Measurements from ENCODE around the gene PFN3. TPM values are rescaled to one million over a fixed set of nuclear protein-coding genes. Genes with fewer than 3 reads are reported as not detected.
"Not testable (repeated sequence)": the region's sequence is repeated elsewhere in the genome, so short reads cannot be mapped to it uniquely, and the experiment has no call there.

The PFN3 gene
- total and polyA plus RNA-seq, 2 of the 4 experiments (the other 2 are of a cell fraction): not detected

- Histone ChIP-seq H3K36me3 (ENCODE audit: control insufficient read depth, insufficient read depth, low read length) (no peaks in the 10 kb centered on the region), H3K56ac (ENCODE audit: extremely low read depth, insufficient read depth, low read length) (no peak overlapping the region), H4K5ac (ENCODE audit: low read depth, low read length) (no peak overlapping the region), H2AK9ac (replicated peaks; ENCODE audit: low read depth, low read length, poor library complexity) (no peak overlapping the region), H3K9me3 (ENCODE audit: control insufficient read depth, insufficient read depth, low read length) (no peaks in the 10 kb centered on the region), H3K4me2 (ENCODE audit: low read depth, low read length) (no peak overlapping the region), H3K23ac (ENCODE audit: low read depth, low read length) (no peak overlapping the region), H2AK5ac (ENCODE audit: low read depth, low read length) (no peak overlapping the region), H2BK5ac (ENCODE audit: low read depth, low read length, poor library complexity, severe bottlenecking) (no peak overlapping the region), H3K4me1 (ENCODE audit: control insufficient read depth, insufficient read depth, low read length) (peaks cover 5% of the 10 kb centered on the region; the same call in 1 of the 2 replicates), H3K14ac (replicated peaks; ENCODE audit: low read depth, low read length) (no peak overlapping the region), H3K4ac (ENCODE audit: low read depth, low read length) (no peak overlapping the region), H4K8ac (ENCODE audit: low read depth in 2 of 2, low read length in 2 of 2) (no peak overlapping the region), H3K27ac (ENCODE audit: insufficient read depth, low read length) (no peak overlapping the region), H3K9me1 (ENCODE audit: insufficient read depth, low read length) (no peaks in the 10 kb centered on the region), H3K4me3 (ENCODE audit: insufficient read depth, low read depth, low read length) (no peak overlapping the region), H2BK120ac (ENCODE audit: low read depth, low read length) (no peak overlapping the region), H4K20me1 (ENCODE audit: insufficient read depth, low read length) (no peaks in the 10 kb centered on the region), H2BK15ac (ENCODE audit: low read depth, low read length) (no peak overlapping the region), H2AFZ (replicated peaks; ENCODE audit: low read length, poor library complexity) (peak overlapping the region; percentile 32), H2BK20ac (ENCODE audit: low read depth, low read length) (no peak overlapping the region), H3K79me1 (ENCODE audit: low read depth in 1 of 2, low read length in 2 of 2) (no peaks in the 10 kb centered on the region), H3K18ac (ENCODE audit: low read depth, low read length) (no peak overlapping the region), H4K91ac (ENCODE audit: insufficient read depth, low read depth, low read length) (no peak overlapping the region), H3K27me3 (ENCODE audit: control insufficient read depth, insufficient read depth, low read length) (peaks cover 25% of the 10 kb centered on the region), H3K9ac (ENCODE audit: low read depth, low read length) (no peak overlapping the region)
- in situ Hi-C loops (cut with MboI; ENCODE audit: low sequenced_read_pairs) (no loop called here), dilution Hi-C loops (cut with HindIII; ENCODE audit: low sequenced_read_pairs, unreplicated experiment) (no loop called here), intact Hi-C loops (cut with micrococcal nuclease) (no loop called here)
- DNase-seq (no peak), ATAC-seq (ENCODE audit: low read depth) (no peak)
- ChIA-PET POLR2A (ENCODE audit: unreplicated experiment) (no interaction called here), CTCF (no interaction called here)
- 100% methylated on average over 2 of the region's 6 CpGs; no CpG with 5 or more reads in 1 of the 2 experiments for WGBS, 2 experiments (ENCODE audit: extremely low coverage in 2 of 2, insufficient read length in 1 of 2)
- BruUV-seq (replicated peaks): no TSS peak
- TF ChIP-seq MXI1 (IDR thresholded peaks at IDR 0.05; ENCODE audit: borderline replicate concordance, low read depth, low read length): no peak
These were observed 38.8 kb downstream of the PFN3 start for GRCh38 chr5:177361418-177362291.

GRCh38 chr5:177360740-177361139 is 39.7 kb downstream of the PFN3 start:
- H2BK5ac ChIP-seq (ENCODE audit: low read depth, low read length, poor library complexity, severe bottlenecking); in situ Hi-C loops (cut with MboI; ENCODE audit: low sequenced_read_pairs); H2AFZ ChIP-seq (replicated peaks; ENCODE audit: low read length, poor library complexity); intact Hi-C loops (cut with micrococcal nuclease); H2AK9ac ChIP-seq (replicated peaks; ENCODE audit: low read depth, low read length, poor library complexity); H3K79me1 ChIP-seq (ENCODE audit: low read depth in 1 of 2, low read length in 2 of 2); H3K23ac ChIP-seq (ENCODE audit: low read depth, low read length); BruUV-seq (replicated peaks); H3K27ac ChIP-seq (ENCODE audit: insufficient read depth, low read length); H4K5ac ChIP-seq (ENCODE audit: low read depth, low read length); H3K9ac ChIP-seq (ENCODE audit: low read depth, low read length); H4K8ac ChIP-seq (ENCODE audit: low read depth in 2 of 2, low read length in 2 of 2); H3K14ac ChIP-seq (replicated peaks; ENCODE audit: low read depth, low read length); H3K56ac ChIP-seq (ENCODE audit: extremely low read depth, insufficient read depth, low read length); H3K18ac ChIP-seq (ENCODE audit: low read depth, low read length); H3K36me3 ChIP-seq (ENCODE audit: control insufficient read depth, insufficient read depth, low read length); H3K9me3 ChIP-seq (ENCODE audit: control insufficient read depth, insufficient read depth, low read length); CTCF ChIA-PET; H3K4me1 ChIP-seq (ENCODE audit: control insufficient read depth, insufficient read depth, low read length); H3K4me3 ChIP-seq (ENCODE audit: insufficient read depth, low read depth, low read length); H3K9me1 ChIP-seq (ENCODE audit: insufficient read depth, low read length); dilution Hi-C loops (cut with HindIII; ENCODE audit: low sequenced_read_pairs, unreplicated experiment); H2BK120ac ChIP-seq (ENCODE audit: low read depth, low read length); H4K20me1 ChIP-seq (ENCODE audit: insufficient read depth, low read length); ATAC-seq (ENCODE audit: low read depth); H3K4me2 ChIP-seq (ENCODE audit: low read depth, low read length); H2BK20ac ChIP-seq (ENCODE audit: low read depth, low read length); DNase-seq; H2AK5ac ChIP-seq (ENCODE audit: low read depth, low read length); H3K4ac ChIP-seq (ENCODE audit: low read depth, low read length); H4K91ac ChIP-seq (ENCODE audit: insufficient read depth, low read depth, low read length); H2BK15ac ChIP-seq (ENCODE audit: low read depth, low read length): not testable (repeated sequence)
- POLR2A ChIA-PET (ENCODE audit: unreplicated experiment): interaction anchor here (1.4 kb wide), 1 partner anchor 9 kb away, joined by 4 read pairs; no protein-coding TSS in a partner anchor
- WGBS, 2 experiments (ENCODE audit: extremely low coverage in 2 of 2, insufficient read length in 1 of 2): no CpG with 5 or more reads among the region's 7 CpGs
- H3K27me3 ChIP-seq (ENCODE audit: control insufficient read depth, insufficient read depth, low read length): peaks cover 25% of the 10 kb centered on the region

Measured in IMR-90 (cell line).